HEK293T (cell line): ENCODE data around the gene HINFP.

ENCODE experiments used
- CTCF ChIA-PET: fragments of 350-600 bp; formaldehyde crosslinking; extraction: SDS; loops from one replicate; lab custom pipeline; 2021; ENCODE audit warnings: antibody characterized with exemption, inconsistent platforms; lab: Yijun Ruan, JAX
- POLR2A ChIA-PET: fragments of 350-600 bp; formaldehyde crosslinking; extraction: SDS; loops from one replicate; lab custom pipeline; 2020; ENCODE audit warnings: antibody characterized with exemption, inconsistent platforms; lab: Yijun Ruan, JAX
- DNase-seq: peaks from one replicate; pipeline ENCODE4 v3.0.0; 2012; ENCODE audit warnings: mixed read lengths; ENCODE audit errors: extremely low spot score
- ARNT ChIP-seq: fragments of 450-650 bp; IDR thresholded peaks from 2 replicates; pipeline ENCODE4 v1.6.1; 2017; ENCODE audit warnings: mild to moderate bottlenecking
- BHLHE40 ChIP-seq: fragments of 450-650 bp; IDR thresholded peaks from 2 replicates; pipeline ENCODE4 v1.6.1; 2016; ENCODE audit warnings: mild to moderate bottlenecking, moderate library complexity, borderline replicate concordance
- CTBP1 ChIP-seq: fragments of 450-650 bp; IDR thresholded peaks from 2 replicates; pipeline ENCODE4 v1.6.1; 2016; ENCODE audit warnings: borderline replicate concordance
- ELF4 ChIP-seq: fragments of 450-650 bp; IDR thresholded peaks from 2 replicates; pipeline ENCODE4 v1.6.1; 2017; ENCODE audit warnings: antibody characterized with exemption
- FOXA1 ChIP-seq: fragments of 450-650 bp; IDR thresholded peaks from 2 replicates; pipeline ENCODE4 v1.6.1; 2016; ENCODE audit warnings: mild to moderate bottlenecking
- FOXK2 ChIP-seq: fragments of 450-650 bp; IDR thresholded peaks from 2 replicates; pipeline ENCODE4 v1.6.1; 2016; ENCODE audit warnings: mild to moderate bottlenecking
- FOXM1 ChIP-seq: fragments of 450-650 bp; IDR thresholded peaks from 2 replicates; pipeline ENCODE4 v1.6.1; 2017; ENCODE audit warnings: mild to moderate bottlenecking, borderline replicate concordance
- HDGF ChIP-seq: fragments of 450-650 bp; IDR thresholded peaks from 2 replicates; pipeline ENCODE4 v1.6.1; 2017; ENCODE audit warnings: antibody characterized with exemption, borderline replicate concordance
- L3MBTL2 ChIP-seq: fragments of 450-650 bp; conservative IDR thresholded peaks from 2 replicates; pipeline ENCODE4 v1.6.1; 2016; ENCODE audit warnings: mild to moderate bottlenecking
- LEF1 ChIP-seq: fragments of 450-650 bp; IDR thresholded peaks from 2 replicates; pipeline ENCODE4 v1.6.1; 2017; ENCODE audit warnings: mild to moderate bottlenecking, borderline replicate concordance
- NFRKB ChIP-seq: fragments of 450-650 bp; IDR thresholded peaks from 2 replicates; pipeline ENCODE4 v1.6.1; 2016; ENCODE audit warnings: mild to moderate bottlenecking, moderate library complexity
- PKNOX1 ChIP-seq: fragments of 450-650 bp; IDR thresholded peaks from 2 replicates; pipeline ENCODE4 v1.6.1; 2016
- SP1 ChIP-seq: fragments of 450-650 bp; IDR thresholded peaks from 2 replicates; pipeline ENCODE4 v1.6.1; 2017
- SUZ12 ChIP-seq: fragments of 450-650 bp; IDR thresholded peaks from 2 replicates; pipeline ENCODE4 v1.6.1; 2016; ENCODE audit warnings: mild to moderate bottlenecking
- TARDBP ChIP-seq: fragments of 450-650 bp; IDR thresholded peaks from 2 replicates; pipeline ENCODE4 v1.6.1; 2016
- ZNF384 ChIP-seq: fragments of 450-650 bp; IDR thresholded peaks from 2 replicates; pipeline ENCODE4 v1.6.1; 2016

HINFP gene

GRCh38 chr11:119115484-119116234 is 5.7 kb upstream of the HINFP start:
- no peak for DNase-seq
- TF ChIP-seq CTBP1 (no peak), HDGF (no peak), ZNF384 (no peak), FOXA1 (no peak), BHLHE40 (no peak), LEF1 (no peak), TARDBP (no peak), PKNOX1 (no peak), FOXM1 (no peak), L3MBTL2 (no peak), FOXK2 (no peak), ARNT (no peak), ELF4 (no peak), NFRKB (no peak), SP1 (no peak), SUZ12 (no peak)
- ChIA-PET POLR2A (interaction anchor here (2.6 kb wide), 1 partner anchor 9 kb away, joined by 12 read pairs; the partner anchor contains the start of gene C2CD2L), CTCF (no interaction called here)

GRCh38 chr11:119116235-119116594 is 5.2 kb upstream of the HINFP start:
- ChIA-PET CTCF (no interaction called here), POLR2A (interaction anchor here (2.6 kb wide), 1 partner anchor 9 kb away, joined by 12 read pairs; the partner anchor contains the start of gene C2CD2L)
- DNase-seq: no peak
- no peak for TF ChIP-seq L3MBTL2
- no peak for TF ChIP-seq NFRKB

GRCh38 chr11:119116601-119117000 is 4.8 kb upstream of the HINFP start:
- POLR2A ChIA-PET: interaction anchor here (2.6 kb wide), 1 partner anchor 10 kb away, joined by 12 read pairs; the partner anchor contains the start of gene C2CD2L

GRCh38 chr11:119117004-119117706 is 4.2 kb upstream of the HINFP start:
- DNase-seq: no peak
- TF ChIP-seq L3MBTL2: no peak
- TF ChIP-seq CTBP1: no peak
- no peak for TF ChIP-seq PKNOX1
- TF ChIP-seq ARNT: no peak
- TF ChIP-seq NFRKB: no peak
- no peak for TF ChIP-seq BHLHE40
- TF ChIP-seq FOXA1: no peak
- TF ChIP-seq ELF4: no peak
- TF ChIP-seq FOXK2: no peak
- ChIA-PET CTCF (no interaction called here), POLR2A (interaction anchor here (2.6 kb wide), 1 partner anchor 10 kb away, joined by 12 read pairs; the partner anchor contains the start of gene C2CD2L)

More at GRCh38 chr11:119116601-119117000, 4.8 kb upstream of the HINFP start:
- no peak for DNase-seq
- CTCF ChIA-PET: no interaction called here
- TF ChIP-seq HDGF (no peak), ARNT (no peak), ELF4 (no peak), CTBP1 (no peak), FOXK2 (no peak), ZNF384 (no peak), L3MBTL2 (no peak), FOXM1 (no peak), SUZ12 (no peak), SP1 (no peak), FOXA1 (no peak), TARDBP (no peak), NFRKB (no peak), LEF1 (no peak), PKNOX1 (no peak)

- ChIA-PET CTCF (no interaction called here), POLR2A (interaction anchor here (1.1 kb wide), 1 partner anchor 11 kb away, joined by 4 read pairs; the partner anchor contains the start of gene C2CD2L)
- no peak for DNase-seq
- no peak for TF ChIP-seq FOXM1
- no peak for TF ChIP-seq FOXK2
- no peak for TF ChIP-seq CTBP1
- TF ChIP-seq BHLHE40: no peak
- TF ChIP-seq SUZ12: no peak
- TF ChIP-seq TARDBP: no peak
- TF ChIP-seq HDGF: no peak
- no peak for TF ChIP-seq ZNF384
These were observed 3.2 kb upstream of the HINFP start for GRCh38 chr11:119118227-119118626.

GRCh38 chr11:119118946-119119345 is 2.4 kb upstream of the HINFP start:
- DNase-seq: no peak
- POLR2A ChIA-PET: interaction anchor here (0.7 to 1.7 kb wide), 3 partner anchors 10 to 17 kb away, joined by 3 to 4 read pairs (median 4); partner anchors contain the start of gene C2CD2L
- CTCF ChIA-PET: no interaction called here
- no peak for TF ChIP-seq FOXA1
- no peak for TF ChIP-seq NFRKB
- TF ChIP-seq ARNT: no peak
- no peak for TF ChIP-seq TARDBP
- TF ChIP-seq SUZ12: no peak
- no peak for TF ChIP-seq SP1
- TF ChIP-seq FOXM1: no peak
- TF ChIP-seq L3MBTL2: no peak
- TF ChIP-seq LEF1: no peak
- no peak for TF ChIP-seq BHLHE40
- TF ChIP-seq HDGF: no peak
